Thyroid gland (tissue), 4 donors: Measurements from ENCODE around the gene TMSB10. TPM values are rescaled to one million over a fixed set of nuclear protein-coding genes. Genes with fewer than 3 reads are reported as not detected.

Experiments used
- DNase-seq, 2 donors: peaks; one replicate each; pipeline ENCODE4 v3.0.0-alpha.2; 2019
- H3K27ac ChIP-seq, 3 donors: fragments of 200-600 bp; sonication (generic); 1 replicate in 2 of 3; 2 replicates in 1 of 3; pipeline ENCODE4 v1.5.1; 2016 to 2019; ENCODE audit warnings: mild to moderate bottlenecking in 1 of 3, moderate library complexity in 1 of 3
- H3K27me3 ChIP-seq: fragments of 200-600 bp; sonication (generic); one replicate; pipeline ENCODE4 v1.5.1; 2019
- H3K36me3 ChIP-seq, 2 donors: fragments of 200-600 bp; sonication (generic); one replicate each; pipeline ENCODE4 v1.5.1; 2016 to 2019
- H3K4me1 ChIP-seq, 2 donors: fragments of 200-600 bp; sonication (generic); one replicate each; pipeline ENCODE4 v1.5.1; 2017 to 2019
- H3K4me3 ChIP-seq, 3 donors: fragments of 200-600 bp; sonication (generic); replicated peaks in 1 of 3; 1 replicate in 2 of 3; 2 replicates in 1 of 3; pipeline ENCODE4 v1.5.1; 2016; ENCODE audit warnings: mild to moderate bottlenecking in 1 of 3
- H3K9me3 ChIP-seq: fragments of 200-600 bp; sonication (generic); one replicate; pipeline ENCODE4 v1.5.1; 2017
- POLR2A ChIP-seq, 2 donors: fragments of 450-650 bp; IDR thresholded peaks; one replicate each; pipeline ENCODE4 v1.6.1; 2017; ENCODE audit warnings: antibody characterized with exemption in 2 of 2, mild to moderate bottlenecking in 2 of 2, moderate library complexity in 1 of 2
- WGBS, 2 donors: methylation state at CpG; one replicate each; pipeline ENCODE4 v1.1.5; 2017; 5-methylcytosine and 5-hydroxymethylcytosine counted together
- intact Hi-C: fragments of 100-400 bp; cut with DNase I; formaldehyde crosslinking; loops from one replicate; pipeline ENCODE4 v1.15.1; 2023
- total RNA-seq, 4 donors: library from RNA; depleted of rRNA; stranded (reverse); fragments of >200 nt; gene quantifications; one replicate each; pipeline ENCODE4 v1.2.3, GENCODE V29; 2016
- TF ChIP-seq, protein P1 (sequence below), 6 experiments: fragments of 200-600 bp in 3 of 6; fragments of 450-650 bp in 3 of 6; sonication (generic) in 3 of 6; IDR thresholded peaks; one replicate each; pipeline ENCODE4 v1.5.1; 2016 to 2019; ENCODE audit warnings: antibody characterized with exemption in 6 of 6, mild to moderate bottlenecking in 2 of 6, inconsistent platforms in 1 of 6, moderate library complexity in 1 of 6

The TMSB10 gene
- total RNA-seq, 4 donors from 2014 or later, result 958 to 1,745 (median 1,373) TPM

DNA sequence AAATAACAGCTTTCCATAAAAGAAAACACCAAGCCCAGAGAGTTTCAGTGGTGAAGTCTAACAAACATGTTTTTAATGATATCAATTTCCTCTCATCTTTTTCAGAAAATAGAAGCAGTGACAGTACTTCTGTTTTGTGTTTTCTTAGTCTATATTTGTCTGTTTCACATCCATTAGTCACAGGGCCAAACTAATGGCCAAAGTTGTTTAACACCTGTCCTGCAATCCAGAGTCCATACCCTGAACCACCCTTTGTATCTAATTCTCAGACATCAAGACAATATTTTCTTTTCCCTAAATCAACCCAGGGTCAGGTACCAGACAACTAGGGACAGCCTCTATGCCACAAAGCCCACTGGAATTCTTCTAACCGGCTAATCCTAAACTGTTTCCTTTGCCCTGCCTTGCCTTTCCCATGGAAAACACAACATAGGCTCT is 25.9 kb downstream of the TMSB10 start:
- 26 to 36% methylated on average over 1 of the region's 1 CpG for WGBS, 2 donors
- Histone ChIP-seq H3K4me3 (no peak overlapping the region), H3K9me3 (no peaks in the 10 kb centered on the region), H3K4me1 (peaks cover 3 to 4% of the 10 kb centered on the region in 2 donors), H3K36me3 (no peaks in the 10 kb centered on the region), H3K27me3 (no peaks in the 10 kb centered on the region), H3K27ac (no peak overlapping the region)
- TF ChIP-seq, protein P1, sequence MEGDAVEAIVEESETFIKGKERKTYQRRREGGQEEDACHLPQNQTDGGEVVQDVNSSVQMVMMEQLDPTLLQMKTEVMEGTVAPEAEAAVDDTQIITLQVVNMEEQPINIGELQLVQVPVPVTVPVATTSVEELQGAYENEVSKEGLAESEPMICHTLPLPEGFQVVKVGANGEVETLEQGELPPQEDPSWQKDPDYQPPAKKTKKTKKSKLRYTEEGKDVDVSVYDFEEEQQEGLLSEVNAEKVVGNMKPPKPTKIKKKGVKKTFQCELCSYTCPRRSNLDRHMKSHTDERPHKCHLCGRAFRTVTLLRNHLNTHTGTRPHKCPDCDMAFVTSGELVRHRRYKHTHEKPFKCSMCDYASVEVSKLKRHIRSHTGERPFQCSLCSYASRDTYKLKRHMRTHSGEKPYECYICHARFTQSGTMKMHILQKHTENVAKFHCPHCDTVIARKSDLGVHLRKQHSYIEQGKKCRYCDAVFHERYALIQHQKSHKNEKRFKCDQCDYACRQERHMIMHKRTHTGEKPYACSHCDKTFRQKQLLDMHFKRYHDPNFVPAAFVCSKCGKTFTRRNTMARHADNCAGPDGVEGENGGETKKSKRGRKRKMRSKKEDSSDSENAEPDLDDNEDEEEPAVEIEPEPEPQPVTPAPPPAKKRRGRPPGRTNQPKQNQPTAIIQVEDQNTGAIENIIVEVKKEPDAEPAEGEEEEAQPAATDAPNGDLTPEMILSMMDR (IDR thresholded peaks at IDR 0.05), result no peak
- TF ChIP-seq POLR2A (IDR thresholded peaks at IDR 0.05), result no peak
- intact Hi-C loops, result no loop called here
- DNase-seq, result no peak

GRCh38 chr2:84938194-84938879 is 32.9 kb downstream of the TMSB10 start:
- no peaks in the 10 kb centered on the region for H3K9me3 ChIP-seq
- DNase-seq, result no peak
- intact Hi-C loops, result no loop called here
- WGBS, 2 donors, result 85 to 89% methylated on average over 5 of the region's 5 CpGs
- TF ChIP-seq, protein P1 (IDR thresholded peaks at IDR 0.05), result no peak
- TF ChIP-seq POLR2A (IDR thresholded peaks at IDR 0.05), result no peak
- H3K36me3 ChIP-seq, result no peaks in the 10 kb centered on the region
- no peak overlapping the region for H3K27ac ChIP-seq
- no peak overlapping the region for H3K4me3 ChIP-seq
- no peaks in the 10 kb centered on the region for H3K27me3 ChIP-seq
- H3K4me1 ChIP-seq, result no peaks in the 10 kb centered on the region

GRCh38 chr2:84939426-84940087 is 34.1 kb downstream of the TMSB10 start:
- no peak overlapping the region for H3K27ac ChIP-seq
- TF ChIP-seq, protein P1 (IDR thresholded peaks at IDR 0.05), result no peak
- TF ChIP-seq POLR2A (IDR thresholded peaks at IDR 0.05), result no peak
- WGBS, 2 donors, result 66 to 67% methylated on average over 9 of the region's 9 CpGs
- no peak overlapping the region for H3K4me3 ChIP-seq
- DNase-seq, result no peak
- intact Hi-C loops, result no loop called here
- no peaks in the 10 kb centered on the region for H3K9me3 ChIP-seq
- H3K27me3 ChIP-seq, result no peaks in the 10 kb centered on the region
- H3K4me1 ChIP-seq, result no peaks in the 10 kb centered on the region
- no peaks in the 10 kb centered on the region for H3K36me3 ChIP-seq

DNA sequence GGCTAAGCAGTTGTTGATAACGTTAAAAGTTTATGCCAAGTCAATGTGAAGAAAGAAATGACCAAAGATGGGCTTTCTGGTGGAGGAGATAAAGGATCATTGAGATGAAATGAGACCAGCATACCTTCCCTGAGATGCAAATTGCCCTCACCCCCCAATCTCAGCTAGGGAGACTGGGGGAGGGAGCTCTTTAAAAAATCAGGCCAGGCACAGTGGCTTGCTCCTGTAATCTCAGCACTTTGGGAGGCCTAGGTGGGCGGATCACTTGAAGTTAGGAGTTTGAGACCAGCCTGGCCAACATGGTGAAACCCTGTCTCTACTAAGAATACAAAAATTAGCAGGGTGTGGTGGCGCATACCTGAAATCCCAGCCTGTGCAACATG is 34.6 kb downstream of the TMSB10 start:
- TF ChIP-seq POLR2A (IDR thresholded peaks at IDR 0.05), result no peak
- TF ChIP-seq, protein P1 (IDR thresholded peaks at IDR 0.05), result no peak
- no peak overlapping the region for H3K27ac ChIP-seq
- H3K36me3 ChIP-seq, result no peaks in the 10 kb centered on the region
- H3K9me3 ChIP-seq, result no peaks in the 10 kb centered on the region
- no peak overlapping the region for H3K4me3 ChIP-seq
- 81 to 83% methylated on average over 3 of the region's 3 CpGs for WGBS, 2 donors
- H3K27me3 ChIP-seq, result no peaks in the 10 kb centered on the region
- no peak for DNase-seq
- intact Hi-C loops, result no loop called here
- H3K4me1 ChIP-seq, result no peaks in the 10 kb centered on the region

DNA sequence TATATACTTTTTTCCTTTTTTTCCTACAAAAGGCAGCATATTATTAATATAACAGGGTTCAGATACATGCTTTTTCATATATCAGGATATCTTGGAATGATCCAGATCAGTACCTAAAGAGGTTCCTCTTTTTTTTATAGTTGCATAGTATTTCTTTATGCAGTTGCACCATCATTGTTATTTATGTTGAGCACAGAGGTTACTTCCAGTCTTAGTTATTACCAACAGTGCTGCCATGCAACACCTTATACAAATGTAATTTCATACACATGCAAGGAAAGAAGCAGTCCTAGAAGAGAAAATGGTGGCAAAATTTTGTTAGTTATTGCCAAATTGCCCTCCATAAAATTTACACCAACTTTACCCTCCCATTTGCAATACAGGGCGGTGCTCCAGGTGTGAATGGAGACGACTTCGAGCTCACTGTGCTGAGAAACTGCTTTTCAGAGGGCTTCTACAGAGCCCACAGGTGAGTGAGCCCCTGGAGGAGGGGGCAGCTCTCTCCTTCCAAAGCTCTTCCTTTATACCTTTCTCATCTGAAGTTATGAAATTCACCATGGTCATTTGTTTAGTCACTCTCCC is 35.5 kb downstream of the TMSB10 start:
- no peaks in the 10 kb centered on the region for H3K4me1 ChIP-seq
- H3K27ac ChIP-seq, result no peak overlapping the region
- H3K36me3 ChIP-seq, result no peaks in the 10 kb centered on the region
- 84 to 85% methylated on average over 3 of the region's 3 CpGs for whole genome bisulfite sequencing, 2 donors
- DNase-seq, result no peak
- intact Hi-C loops, result no loop called here
- TF ChIP-seq, protein P1 (IDR thresholded peaks at IDR 0.05), result no peak
- no peak for TF ChIP-seq POLR2A (IDR thresholded peaks at IDR 0.05)
- H3K9me3 ChIP-seq, result no peaks in the 10 kb centered on the region
- no peak overlapping the region for H3K4me3 ChIP-seq
- no peaks in the 10 kb centered on the region for H3K27me3 ChIP-seq
